Left ventricle myocardium inferior (tissue), 1 donor: Measurements from ENCODE around the gene MAP7D3. TPM values are rescaled to one million over a fixed set of nuclear protein-coding genes. Genes with fewer than 3 reads are reported as not detected.
A peak's percentile ranks its signal among the peaks of the same experiment; 100 is the strongest.
"Not testable (repeated sequence)": the region's sequence is repeated elsewhere in the genome, so short reads cannot be mapped to it uniquely, and the experiment has no call there.

Source experiments
- DNase-seq: peaks from one replicate; pipeline ENCODE4 v3.0.0-alpha.2; 2020
- H3K27ac ChIP-seq: fragments of 200-600 bp; replicated peaks from 2 replicates; pipeline ENCODE4 v1.8.0; 2021
- H3K27me3 ChIP-seq: fragments of 200-600 bp; 2 replicates; pipeline ENCODE4 v1.8.0; 2021; ENCODE audit warnings: low read depth
- H3K36me3 ChIP-seq: fragments of 200-600 bp; 2 replicates; pipeline ENCODE4 v1.8.0; 2021
- H3K4me1 ChIP-seq: fragments of 200-600 bp; 2 replicates; pipeline ENCODE4 v1.8.0; 2021
- H3K4me3 ChIP-seq: fragments of 200-600 bp; 2 replicates; pipeline ENCODE4 v1.8.0; 2021; ENCODE audit warnings: mild to moderate bottlenecking, moderate library complexity
- H3K9me3 ChIP-seq: fragments of 200-600 bp; replicated peaks from 2 replicates; pipeline ENCODE4 v1.8.0; 2021
- intact Hi-C: fragments of 100-400 bp; cut with micrococcal nuclease; formaldehyde crosslinking; loops from one replicate; pipeline ENCODE4 v1.11.0; 2022
- total RNA-seq: library from RNA; stranded (reverse); fragmentation: NEBNext Ultra II Directional; extraction: Animal tissue kit (Norgen Biotek cat#: 25700); gene quantifications from one replicate; pipeline ENCODE4 v1.2.1, GENCODE V29; 2021
- TF ChIP-seq, protein P1 (sequence below): fragments of 200-600 bp; IDR thresholded peaks from 2 replicates; pipeline ENCODE4 v1.8.0; 2021; ENCODE audit warnings: antibody characterized with exemption, mild to moderate bottlenecking, borderline replicate concordance
- donor health status: DM: no; HTN: yes; CAD: no; lungs with severe emphysema.

The MAP7D3 gene
- total RNA-seq, 1 donor from 2014 or later: 13.8 TPM

- TF ChIP-seq, protein P1, sequence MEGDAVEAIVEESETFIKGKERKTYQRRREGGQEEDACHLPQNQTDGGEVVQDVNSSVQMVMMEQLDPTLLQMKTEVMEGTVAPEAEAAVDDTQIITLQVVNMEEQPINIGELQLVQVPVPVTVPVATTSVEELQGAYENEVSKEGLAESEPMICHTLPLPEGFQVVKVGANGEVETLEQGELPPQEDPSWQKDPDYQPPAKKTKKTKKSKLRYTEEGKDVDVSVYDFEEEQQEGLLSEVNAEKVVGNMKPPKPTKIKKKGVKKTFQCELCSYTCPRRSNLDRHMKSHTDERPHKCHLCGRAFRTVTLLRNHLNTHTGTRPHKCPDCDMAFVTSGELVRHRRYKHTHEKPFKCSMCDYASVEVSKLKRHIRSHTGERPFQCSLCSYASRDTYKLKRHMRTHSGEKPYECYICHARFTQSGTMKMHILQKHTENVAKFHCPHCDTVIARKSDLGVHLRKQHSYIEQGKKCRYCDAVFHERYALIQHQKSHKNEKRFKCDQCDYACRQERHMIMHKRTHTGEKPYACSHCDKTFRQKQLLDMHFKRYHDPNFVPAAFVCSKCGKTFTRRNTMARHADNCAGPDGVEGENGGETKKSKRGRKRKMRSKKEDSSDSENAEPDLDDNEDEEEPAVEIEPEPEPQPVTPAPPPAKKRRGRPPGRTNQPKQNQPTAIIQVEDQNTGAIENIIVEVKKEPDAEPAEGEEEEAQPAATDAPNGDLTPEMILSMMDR: no peak
- Histone ChIP-seq H3K36me3 (peaks cover 5% of the 10 kb centered on the region), H3K27ac (peak overlapping the region; percentile 84), H3K4me3 (peak overlapping the region; percentile 85), H3K4me1 (peaks cover 9% of the 10 kb centered on the region), H3K9me3 (no peaks in the 10 kb centered on the region), H3K27me3 (no peaks in the 10 kb centered on the region)
- intact Hi-C loops: no loop called here
- no peak for DNase-seq
Observed at GRCh38 chrX:136250191-136251040, 784 bp downstream of the MAP7D3 start.

DNA sequence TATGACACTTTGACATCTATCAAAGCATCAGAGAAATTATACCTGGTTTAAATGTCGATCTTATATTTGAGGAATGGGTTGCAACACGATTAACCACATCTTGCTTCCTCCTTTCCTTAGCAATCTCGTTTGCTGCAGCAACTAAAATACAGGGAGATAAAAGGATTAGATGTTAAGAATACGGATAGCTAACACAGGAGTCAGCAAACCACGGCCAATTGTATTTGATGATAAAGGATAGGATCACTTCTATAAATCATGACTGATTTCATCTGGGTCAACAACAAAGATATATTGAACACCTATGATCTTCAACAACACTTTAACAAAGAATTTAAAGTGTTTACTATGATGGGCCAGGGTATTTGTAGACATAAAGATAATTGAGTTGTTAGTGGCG is 5.0 kb downstream of the MAP7D3 start:
- TF ChIP-seq, protein P1: no peak
- DNase-seq: no peak
- intact Hi-C loops: no loop called here
- Histone ChIP-seq H3K9me3 (no peaks in the 10 kb centered on the region), H3K27ac (no peak overlapping the region), H3K4me3 (no peak overlapping the region), H3K36me3 (peaks cover 33% of the 10 kb centered on the region), H3K27me3 (no peaks in the 10 kb centered on the region), H3K4me1 (peaks cover 9% of the 10 kb centered on the region)

DNA sequence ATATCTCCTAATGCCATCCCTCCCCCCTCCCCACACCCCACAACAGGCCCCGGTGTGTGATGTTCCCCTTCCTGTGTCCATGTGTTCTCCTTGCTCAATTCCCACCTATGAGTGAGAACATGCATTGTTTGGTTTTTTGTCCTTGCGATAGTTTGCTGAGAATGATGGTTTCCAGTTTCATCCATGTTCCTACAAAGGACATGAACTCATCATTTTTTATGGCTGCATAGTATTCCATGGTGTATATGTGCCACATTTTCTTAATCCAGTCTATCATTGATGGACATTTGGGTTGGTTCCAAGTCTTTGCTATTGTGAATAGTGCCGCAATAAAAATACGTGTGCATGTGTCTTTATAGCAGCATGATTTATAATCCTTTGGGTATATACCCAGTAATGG is 13.4 kb downstream of the MAP7D3 start:
- H3K36me3 ChIP-seq: peaks cover 51% of the 10 kb centered on the region
- H3K27me3 ChIP-seq, H3K27ac ChIP-seq, H3K4me1 ChIP-seq, intact Hi-C loops, DNase-seq, H3K9me3 ChIP-seq, H3K4me3 ChIP-seq: not testable (repeated sequence)

GRCh38 chrX:136237074-136237473 is 14.1 kb downstream of the MAP7D3 start:
- intact Hi-C loops: no loop called here
- no peaks in the 10 kb centered on the region for H3K27me3 ChIP-seq
- H3K27ac ChIP-seq: no peak overlapping the region
- DNase-seq: no peak
- TF ChIP-seq, protein P1: no peak
- H3K9me3 ChIP-seq: no peaks in the 10 kb centered on the region
- no peak overlapping the region for H3K4me3 ChIP-seq
- no peaks in the 10 kb centered on the region for H3K4me1 ChIP-seq
- peaks cover 45% of the 10 kb centered on the region for H3K36me3 ChIP-seq

DNA sequence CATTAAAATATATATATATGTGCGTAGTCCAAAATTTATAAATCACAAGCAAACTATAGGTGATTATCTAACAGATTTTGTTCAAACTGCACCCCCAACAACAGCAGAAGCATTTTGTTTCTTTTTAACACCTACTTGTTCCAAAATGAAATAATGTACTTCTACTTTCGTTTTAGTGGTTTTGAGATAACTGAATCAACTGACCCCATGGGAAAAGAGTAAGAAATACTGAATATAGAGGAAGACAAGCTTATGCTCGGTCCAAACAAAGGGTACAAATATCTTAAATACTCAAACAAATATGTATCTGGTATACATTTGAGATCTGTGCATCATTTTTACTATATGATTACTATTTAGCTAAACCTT is 22.4 kb downstream of the MAP7D3 start:
- Histone ChIP-seq H3K36me3 (peaks cover 58% of the 10 kb centered on the region), H3K9me3 (no peaks in the 10 kb centered on the region), H3K27me3 (no peaks in the 10 kb centered on the region), H3K4me3 (no peak overlapping the region), H3K4me1 (no peaks in the 10 kb centered on the region), H3K27ac (no peak overlapping the region)
- DNase-seq: no peak
- TF ChIP-seq, protein P1: no peak
- intact Hi-C loops: no loop called here

DNA sequence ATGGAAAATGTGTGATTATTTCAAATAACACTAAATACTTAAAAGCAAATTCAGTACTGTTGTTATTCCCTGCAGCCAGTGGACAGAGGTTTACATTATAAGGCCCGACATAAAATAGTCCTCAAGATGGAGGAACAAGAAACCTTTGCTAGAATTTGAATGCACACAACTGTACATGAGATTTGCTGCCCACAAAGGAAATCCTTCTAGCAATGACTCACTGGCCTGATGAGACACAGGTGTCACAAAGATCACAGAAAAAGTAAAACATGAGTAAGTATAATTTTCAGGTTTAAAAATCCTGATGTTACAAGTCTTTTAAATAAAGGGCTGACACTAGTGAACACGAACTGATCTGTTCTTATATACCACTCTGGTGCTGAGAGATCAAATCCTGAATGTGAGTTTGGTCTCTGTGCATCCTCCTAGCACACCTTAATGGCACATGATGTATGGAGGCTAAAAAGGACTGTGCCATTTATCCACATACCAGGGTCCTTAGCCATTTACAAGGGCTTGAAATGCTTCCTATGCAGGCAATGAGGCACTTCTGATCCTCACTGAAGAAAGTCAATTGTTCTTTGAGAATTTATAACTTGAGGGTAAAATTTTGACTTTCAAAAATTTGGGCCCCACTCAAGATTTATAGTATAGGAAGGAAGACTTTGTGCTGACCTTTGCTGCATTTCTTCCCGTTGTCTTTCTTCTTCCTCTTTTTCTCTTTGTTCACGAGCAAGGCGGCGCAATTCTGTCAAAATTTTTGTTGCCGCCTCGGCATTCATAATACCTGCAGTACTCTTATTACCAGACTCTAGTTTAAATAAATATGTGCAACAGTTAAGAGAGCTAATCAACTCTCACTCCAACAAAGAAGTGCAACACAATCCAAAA is 23.0 kb downstream of the MAP7D3 start:
- Histone ChIP-seq H3K4me1 (no peaks in the 10 kb centered on the region), H3K27me3 (no peaks in the 10 kb centered on the region), H3K4me3 (no peak overlapping the region), H3K36me3 (peaks cover 64% of the 10 kb centered on the region), H3K9me3 (no peaks in the 10 kb centered on the region), H3K27ac (no peak overlapping the region)
- no peak for DNase-seq
- intact Hi-C loops: no loop called here
- TF ChIP-seq, protein P1: no peak
